ENCODE measurements around the gene ANTKMT.
A peak's percentile ranks its signal among the peaks of the same experiment; 100 is the strongest.

The ANTKMT gene

DNA sequence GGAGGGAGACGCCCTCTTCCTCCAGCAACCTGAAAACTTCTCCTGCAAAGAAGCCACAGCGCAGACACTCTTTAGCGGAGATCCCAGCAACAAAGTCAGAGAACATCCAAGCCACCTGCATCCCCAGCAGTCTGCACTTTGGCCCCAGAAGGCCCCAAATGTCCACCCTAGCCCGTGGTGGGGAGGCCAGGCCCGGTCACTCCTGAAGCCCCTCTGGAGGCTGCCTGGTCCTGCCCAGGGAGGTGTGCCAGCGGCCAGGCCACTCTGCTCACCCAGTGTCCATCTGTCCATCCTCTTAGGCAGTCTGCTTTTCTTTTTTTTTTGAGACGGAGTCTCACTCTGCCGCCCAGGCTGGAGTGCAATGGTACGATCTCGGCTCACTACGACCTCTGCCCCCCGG lies 11.4 kb downstream of the ANTKMT start:
- Histone ChIP-seq H4K20me1 (ENCODE audit: insufficient read depth, low read length) (no peaks in the 10 kb centered on the region), H3K4me1 (ENCODE audit: low read length) (peaks cover 21% of the 10 kb centered on the region), H3K4me2 (ENCODE audit: low read length) (no peak overlapping the region), H3K9me3 (ENCODE audit: insufficient read depth, low read length) (no peaks in the 10 kb centered on the region), H3K9ac (ENCODE audit: low read length) (no peak overlapping the region), H2AFZ (ENCODE audit: low read depth, low read length) (no peak overlapping the region), H3K36me3 (replicated peaks; ENCODE audit: low read depth, low read length) (peaks cover 8% of the 10 kb centered on the region), H3K27ac (ENCODE audit: low read length) (no peak overlapping the region), H3K27me3 (ENCODE audit: low read depth, low read length) (no peaks in the 10 kb centered on the region), H3K4me3 (ENCODE audit: low read length) (no peak overlapping the region), H3K79me2 (ENCODE audit: low read length) (no peaks in the 10 kb centered on the region)
- TF ChIP-seq, protein P1, sequence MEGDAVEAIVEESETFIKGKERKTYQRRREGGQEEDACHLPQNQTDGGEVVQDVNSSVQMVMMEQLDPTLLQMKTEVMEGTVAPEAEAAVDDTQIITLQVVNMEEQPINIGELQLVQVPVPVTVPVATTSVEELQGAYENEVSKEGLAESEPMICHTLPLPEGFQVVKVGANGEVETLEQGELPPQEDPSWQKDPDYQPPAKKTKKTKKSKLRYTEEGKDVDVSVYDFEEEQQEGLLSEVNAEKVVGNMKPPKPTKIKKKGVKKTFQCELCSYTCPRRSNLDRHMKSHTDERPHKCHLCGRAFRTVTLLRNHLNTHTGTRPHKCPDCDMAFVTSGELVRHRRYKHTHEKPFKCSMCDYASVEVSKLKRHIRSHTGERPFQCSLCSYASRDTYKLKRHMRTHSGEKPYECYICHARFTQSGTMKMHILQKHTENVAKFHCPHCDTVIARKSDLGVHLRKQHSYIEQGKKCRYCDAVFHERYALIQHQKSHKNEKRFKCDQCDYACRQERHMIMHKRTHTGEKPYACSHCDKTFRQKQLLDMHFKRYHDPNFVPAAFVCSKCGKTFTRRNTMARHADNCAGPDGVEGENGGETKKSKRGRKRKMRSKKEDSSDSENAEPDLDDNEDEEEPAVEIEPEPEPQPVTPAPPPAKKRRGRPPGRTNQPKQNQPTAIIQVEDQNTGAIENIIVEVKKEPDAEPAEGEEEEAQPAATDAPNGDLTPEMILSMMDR (IDR thresholded peaks at IDR 0.05; ENCODE audit: low read depth, low read length) = no peak
- TF ChIP-seq EZH2phosphoT487 (IDR thresholded peaks at IDR 0.05; ENCODE audit: low read depth) = no peak

DNA sequence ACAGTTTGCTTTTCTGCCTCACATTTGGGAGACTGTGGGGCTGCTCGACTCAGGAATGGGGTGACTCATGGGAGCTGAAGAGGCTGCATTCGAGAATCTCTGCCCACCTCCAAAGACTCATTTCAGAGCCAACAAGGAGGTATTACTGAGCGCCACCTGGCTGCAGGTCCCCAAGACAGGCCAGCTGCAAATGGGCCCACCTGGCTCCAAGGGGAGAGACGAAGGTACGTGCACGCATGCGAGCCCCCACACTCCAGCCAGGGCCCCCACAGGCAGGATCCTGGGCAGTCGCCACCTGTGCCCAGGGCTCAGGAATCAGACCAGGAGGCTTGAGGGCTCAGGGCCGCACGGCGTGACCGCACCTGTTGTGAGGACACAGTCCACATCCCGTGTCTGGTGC lies 12.0 kb downstream of the ANTKMT start:
- Histone ChIP-seq H3K27me3 (ENCODE audit: low read depth, low read length) (no peaks in the 10 kb centered on the region), H4K20me1 (ENCODE audit: insufficient read depth, low read length) (no peaks in the 10 kb centered on the region), H3K79me2 (ENCODE audit: low read length) (no peaks in the 10 kb centered on the region), H3K9me3 (ENCODE audit: insufficient read depth, low read length) (no peaks in the 10 kb centered on the region), H3K9ac (ENCODE audit: low read length) (no peak overlapping the region), H3K4me2 (ENCODE audit: low read length) (no peak overlapping the region), H2AFZ (ENCODE audit: low read depth, low read length) (no peak overlapping the region), H3K36me3 (replicated peaks; ENCODE audit: low read depth, low read length) (peaks cover 11% of the 10 kb centered on the region), H3K27ac (ENCODE audit: low read length) (no peak overlapping the region), H3K4me3 (ENCODE audit: low read length) (no peak overlapping the region), H3K4me1 (ENCODE audit: low read length) (peaks cover 27% of the 10 kb centered on the region)
- TF ChIP-seq EZH2phosphoT487 (IDR thresholded peaks at IDR 0.05; ENCODE audit: low read depth) = no peak
- TF ChIP-seq, protein P1 (IDR thresholded peaks at IDR 0.05; ENCODE audit: low read depth, low read length) = no peak

DNA sequence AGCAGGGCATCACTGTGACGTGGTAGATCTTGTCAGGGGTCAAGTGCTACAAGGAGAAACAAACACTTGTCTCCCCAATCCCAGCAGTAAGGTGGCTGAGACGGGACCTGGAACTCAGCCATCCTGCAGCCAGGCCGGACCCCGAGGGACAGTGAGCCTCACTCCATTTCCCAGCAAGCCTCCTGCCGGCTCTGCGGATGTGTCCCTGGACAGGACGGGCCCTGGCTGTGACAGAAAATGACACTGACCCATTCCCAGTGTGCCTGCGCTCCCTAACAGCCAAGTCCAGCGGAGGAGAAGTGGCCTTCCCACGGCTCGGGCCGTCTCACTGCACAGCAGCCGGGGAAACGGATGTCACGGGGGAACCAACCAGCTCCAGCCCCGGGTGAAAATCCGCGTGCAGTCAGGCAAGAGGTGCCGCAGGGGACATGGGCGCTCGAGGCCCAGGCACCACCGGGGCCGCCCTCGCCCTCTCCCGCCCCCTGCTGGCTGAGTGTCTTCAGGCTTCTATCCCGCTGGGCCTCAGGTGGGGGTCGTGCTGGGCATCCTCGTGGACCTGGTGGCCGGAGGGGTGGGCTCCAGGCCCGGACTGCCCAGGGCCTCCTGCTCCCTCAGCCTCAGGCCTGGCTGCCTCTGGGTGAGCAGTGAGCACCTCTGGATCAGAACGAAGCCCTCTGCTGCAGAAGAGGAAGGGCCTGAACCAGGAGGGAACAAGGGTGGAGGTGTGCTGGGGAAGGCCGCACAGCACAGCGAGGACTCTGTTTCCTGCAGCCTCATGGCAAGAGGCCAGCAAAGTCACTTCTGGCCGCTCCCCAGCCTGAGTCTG lies 12.6 kb downstream of the ANTKMT start:
- no peaks in the 10 kb centered on the region for H3K9me3 ChIP-seq (ENCODE audit: insufficient read depth, low read length)
- no peak overlapping the region for H3K27ac ChIP-seq (ENCODE audit: low read length)
- no peaks in the 10 kb centered on the region for H4K20me1 ChIP-seq (ENCODE audit: insufficient read depth, low read length)
- no peak overlapping the region for H3K4me3 ChIP-seq (ENCODE audit: low read length)
- H3K9ac ChIP-seq (ENCODE audit: low read length) = no peak overlapping the region
- H3K27me3 ChIP-seq (ENCODE audit: low read depth, low read length) = no peaks in the 10 kb centered on the region
- TF ChIP-seq, protein P1 (IDR thresholded peaks at IDR 0.05; ENCODE audit: low read depth, low read length) = peak; percentile 59
- no peak for TF ChIP-seq EZH2phosphoT487 (IDR thresholded peaks at IDR 0.05; ENCODE audit: low read depth)
- no peaks in the 10 kb centered on the region for H3K79me2 ChIP-seq (ENCODE audit: low read length)
- H3K36me3 ChIP-seq (replicated peaks; ENCODE audit: low read depth, low read length) = peaks cover 11% of the 10 kb centered on the region
- no peak overlapping the region for H2AFZ ChIP-seq (ENCODE audit: low read depth, low read length)
- H3K4me2 ChIP-seq (ENCODE audit: low read length) = no peak overlapping the region
- peaks cover 25% of the 10 kb centered on the region for H3K4me1 ChIP-seq (ENCODE audit: low read length)

DNA sequence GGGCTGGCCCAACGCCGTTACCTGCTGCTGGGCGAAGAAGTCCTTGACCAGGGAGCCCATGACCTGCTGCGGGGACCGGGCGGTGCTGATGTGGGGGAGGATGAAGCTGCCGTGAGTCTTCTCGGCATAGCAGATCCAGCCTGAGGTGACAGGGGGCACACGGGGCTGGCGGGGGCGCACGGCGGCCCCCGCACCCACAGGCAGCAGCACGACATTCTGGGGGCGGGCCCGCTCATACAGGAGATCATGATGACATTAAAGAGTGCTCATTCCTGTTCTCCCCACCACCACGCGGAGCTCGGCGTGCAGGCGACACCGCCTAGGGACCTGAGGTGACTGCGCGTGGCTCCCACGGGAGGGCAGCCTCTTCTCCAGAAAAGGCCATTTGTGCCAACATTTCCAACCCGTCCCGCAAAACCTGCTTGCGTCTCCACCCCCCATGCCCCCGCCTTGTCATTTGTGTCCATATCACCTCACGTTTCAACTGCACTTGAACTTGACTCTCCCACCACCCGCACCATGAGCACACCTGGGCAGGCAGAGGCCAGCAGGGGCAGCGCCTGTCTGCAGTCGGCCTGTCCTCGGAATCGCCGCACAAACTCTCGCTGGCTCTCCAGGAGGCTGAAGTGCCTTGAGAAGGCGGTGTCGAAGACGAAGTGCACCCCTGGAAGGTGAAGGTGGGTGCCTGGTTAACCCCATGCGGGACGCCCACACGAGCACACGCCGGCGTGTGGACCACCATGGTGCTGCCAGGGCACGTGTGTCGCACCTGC lies 13.4 kb downstream of the ANTKMT start:
- no peak overlapping the region for H3K4me2 ChIP-seq (ENCODE audit: low read length)
- no peaks in the 10 kb centered on the region for H3K79me2 ChIP-seq (ENCODE audit: low read length)
- TF ChIP-seq EZH2phosphoT487 (IDR thresholded peaks at IDR 0.05; ENCODE audit: low read depth) = no peak
- TF ChIP-seq, protein P1 (IDR thresholded peaks at IDR 0.05; ENCODE audit: low read depth, low read length) = no peak
- no peak overlapping the region for H3K9ac ChIP-seq (ENCODE audit: low read length)
- H3K4me1 ChIP-seq (ENCODE audit: low read length) = peaks cover 25% of the 10 kb centered on the region
- H2AFZ ChIP-seq (ENCODE audit: low read depth, low read length) = no peak overlapping the region
- H4K20me1 ChIP-seq (ENCODE audit: insufficient read depth, low read length) = no peaks in the 10 kb centered on the region
- peaks cover 11% of the 10 kb centered on the region for H3K36me3 ChIP-seq (replicated peaks; ENCODE audit: low read depth, low read length)
- no peak overlapping the region for H3K4me3 ChIP-seq (ENCODE audit: low read length)
- H3K27ac ChIP-seq (ENCODE audit: low read length) = no peak overlapping the region
- H3K9me3 ChIP-seq (ENCODE audit: insufficient read depth, low read length) = no peaks in the 10 kb centered on the region
- no peaks in the 10 kb centered on the region for H3K27me3 ChIP-seq (ENCODE audit: low read depth, low read length)

Data from OCI-LY3 (cell line).